ENCODE data around the gene USP49. TPM values are rescaled to one million over a fixed set of nuclear protein-coding genes. Genes with fewer than 3 reads are reported as not detected.

USP49 gene
- total and polyA plus RNA-seq, 10 of the 15 experiments (the other 5 are each of a cell fraction or from before 2014, with no cell fraction given): 1.0 to 7.7 (median 4.3) TPM

GRCh38 chr6:41779788-41780550 is 115.2 kb downstream of the USP49 start, which contains the start of gene FRS3:
Gene FRS3 (minus strand): TSS chr6:41779900. CDS start chr6:41776987, 2,913 bp downstream.
- ChIA-PET POLR2A (interaction anchor here (0.6 kb wide), 1 partner anchor 167 kb away, joined by 3 read pairs; no protein-coding TSS in a partner anchor), RAD21 (ENCODE audit: unreplicated experiment) (interaction anchor here (0.6 to 1.9 kb wide), 7 partner anchors 34 to 266 kb away, joined by 3 to 9 read pairs (median 4); no protein-coding TSS in a partner anchor), SMC1A (ENCODE audit: uncharacterized antibody, unreplicated experiment) (interaction anchor here (0.6 kb wide), 1 partner anchor 265 kb away, joined by 3 read pairs; no protein-coding TSS in a partner anchor), CTCF (interaction anchor here (0.7 to 8.3 kb wide), 2 partner anchors 97 to 264 kb away, joined by 3 to 141 read pairs; no protein-coding TSS in a partner anchor)
- under 1% methylated on average over 42 of the region's 73 CpGs for WGBS (ENCODE audit: insufficient coverage, insufficient replicate concordance, low lambda C conversion rate, missing lambda C conversion rate)
- Histone ChIP-seq H3K79me2 (ENCODE audit: control insufficient read depth, insufficient read depth, low read length) (no peaks in the 10 kb centered on the region), H4K20me1 (ENCODE audit: control insufficient read depth, insufficient read depth) (no peaks in the 10 kb centered on the region), H3K27ac (ENCODE audit: control insufficient read depth, insufficient read depth) (no peak within 1 kb of the TSS), H2AFZ (ENCODE audit: control insufficient read depth, low read depth, low read length) (peak within 1 kb of the TSS; percentile 88), H3K4me2 (ENCODE audit: control insufficient read depth, insufficient read depth) (peak within 1 kb of the TSS; percentile 98), H3K4me1 (ENCODE audit: control insufficient read depth, insufficient read depth, low read length) (peaks cover 18% of the 10 kb centered on the region), H3K27me3 (replicated peaks in 1 of 2; ENCODE audit: control insufficient read depth in 2 of 2, insufficient read depth in 2 of 2, low read length in 1 of 2) (no peaks in the 10 kb centered on the region), H3K36me3 (ENCODE audit: control insufficient read depth in 2 of 2, insufficient read depth in 2 of 2, low read length in 1 of 2) (peaks cover 0 to 3% of the 10 kb centered on the region in 2 experiments; a peak in 1 of 4 replicates), H3K9ac (ENCODE audit: control insufficient read depth, insufficient read depth, low read length) (peak within 1 kb of the TSS; percentile 72), H3K9me3 (replicated peaks; ENCODE audit: control insufficient read depth, insufficient read depth, low read length) (no peaks in the 10 kb centered on the region), H3K4me3 (peak within 1 kb of the TSS; percentile 74)
- ATAC-seq: peak; percentile 95
- BruUV-seq (replicated peaks): no TSS peak
- peak; percentile 89 for FAIRE-seq
- DNase-seq (ENCODE audit: low read depth, low spot score): peak; percentile 78
- intact Hi-C loops (cut with micrococcal nuclease; ENCODE audit: unreplicated experiment): loop anchor here (1.0 to 5.0 kb wide), 5 partner anchors 73 to 432 kb away; no protein-coding TSS in a partner anchor
- in situ Hi-C loops (cut with MboI): no loop called here
- TF ChIP-seq BCL3 (IDR thresholded peaks at IDR 0.05; ENCODE audit: borderline replicate concordance, insufficient read depth, low read depth, low read length, poor library complexity, severe bottlenecking) (peak; percentile 31), SREBF1 (IDR thresholded peaks at IDR 0.05; ENCODE audit: low read length) (peak; percentile 47; the same call in 1 of the 2 replicates), RCOR1 (conservative IDR thresholded peaks at IDR 0.05; ENCODE audit: low read depth, low read length) (no peak), SIN3A (IDR thresholded peaks at IDR 0.05; ENCODE audit: low read depth, low read length) (peak; percentile 83; the same call in 1 of the 2 replicates), BHLHE40 (IDR thresholded peaks at IDR 0.05; ENCODE audit: borderline replicate concordance in 1 of 2, low read depth in 2 of 2, low read length in 1 of 2) (peak; percentile 73 to 76; a peak in 3 of 4 replicates), SRF (IDR thresholded peaks at IDR 0.05; ENCODE audit: low read depth in 2 of 2, low read length in 2 of 2) (no peak; a peak in 1 of 4 replicates), IKZF2 (IDR thresholded peaks at IDR 0.05) (no peak), ASH2L (IDR thresholded peaks at IDR 0.05; ENCODE audit: borderline replicate concordance, low read depth) (no peak), MXI1 (IDR thresholded peaks at IDR 0.05; ENCODE audit: low read depth, low read length) (peak; percentile 68; the same call in 1 of the 2 replicates), NR2F1 (conservative IDR thresholded peaks at IDR 0.05) (peak; percentile 96), POU2F2 (IDR thresholded peaks at IDR 0.05; ENCODE audit: borderline replicate concordance, low read depth, low read length) (peak; percentile 33; the same call in 1 of the 3 replicates), PBX3 (IDR thresholded peaks at IDR 0.05; ENCODE audit: insufficient replicate concordance, low read depth, low read length) (no peak), IRF5 (IDR thresholded peaks at IDR 0.05; ENCODE audit: borderline replicate concordance) (no peak), RELB (IDR thresholded peaks at IDR 0.05; ENCODE audit: low read depth) (no peak), EGR1 (IDR thresholded peaks at IDR 0.05; ENCODE audit: borderline replicate concordance in 1 of 2, low read depth in 2 of 2, low read length in 2 of 2) (peak; percentile 47 to 99), TARDBP (IDR thresholded peaks at IDR 0.05; ENCODE audit: borderline replicate concordance) (0 out of 2 replicates have a peak, but pooled peaks have one; percentile 23)

Measured in GM12878 (cell line).